GM12891 (cell line): ENCODE data around the gene TLCD1.

ENCODE experiments used
- PAX5 ChIP-seq: IDR thresholded peaks from 2 replicates; pipeline ENCODE4 v1.6.1; 2011; ENCODE audit warnings: low read length, moderate library complexity, mild to moderate bottlenecking; ENCODE audit not compliant: insufficient read depth, severe bottlenecking
- POLR2A ChIP-seq: IDR thresholded peaks from 2 replicates; pipeline ENCODE4 v1.6.1; 2011; ENCODE audit warnings: low read depth, low read length, control low read depth
- POLR2AphosphoS5 ChIP-seq: IDR thresholded peaks from 2 replicates; pipeline ENCODE4 v1.6.1; 2011; ENCODE audit warnings: low read depth, low read length, control low read depth
- POU2F2 ChIP-seq: IDR thresholded peaks from 2 replicates; pipeline ENCODE4 v1.6.1; 2011; ENCODE audit warnings: low read depth, mild to moderate bottlenecking, control low read depth, low read length, moderate library complexity
- SPI1 ChIP-seq: IDR thresholded peaks from 2 replicates; pipeline ENCODE4 v1.6.1; 2011; ENCODE audit warnings: low read depth, low read length, control low read depth
- TAF1 ChIP-seq: IDR thresholded peaks from 2 replicates; pipeline ENCODE4 v1.6.1; 2011; ENCODE audit warnings: low read depth, low read length, control low read depth

DNA sequence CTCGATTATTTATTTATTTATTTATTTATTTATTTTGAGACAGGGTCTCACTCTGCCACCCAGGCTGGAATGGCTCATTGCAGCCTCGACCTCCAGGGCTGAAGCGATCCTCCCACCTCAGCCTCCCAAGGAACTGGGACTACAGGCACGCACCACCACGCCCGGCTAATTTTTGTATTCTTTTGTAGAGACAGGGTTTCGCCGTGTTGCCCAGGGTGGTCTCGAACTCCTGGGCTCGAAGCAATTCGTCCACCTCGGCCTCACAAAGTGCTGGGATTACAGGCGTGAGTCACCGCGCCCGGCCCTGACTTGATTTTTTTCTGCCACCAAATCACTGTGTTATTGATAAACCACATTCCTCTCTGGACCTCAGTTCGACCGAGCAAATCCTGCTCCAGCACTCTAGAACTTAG, 7.0 kb downstream of the TLCD1 start:
- TF ChIP-seq POLR2AphosphoS5 (no peak), POLR2A (no peak), TAF1 (no peak), SPI1 (no peak), PAX5 (no peak), POU2F2 (no peak)
